SK-N-SH treated with all-trans-retinoic acid at 6 μM for 48 hours (cell line): Measurements from ENCODE around the gene OSBPL5.

ENCODE experiments used
- ATAC-seq: fragments of 200-7000 bp; cut with Tn5 transposase; 3 replicates; pipeline ENCODE4 v1.9.1; 2020; ENCODE audit warnings: mild to moderate bottlenecking, moderate library complexity
- ARNTL ChIP-seq: fragments of 450-650 bp; formaldehyde crosslinking; IDR thresholded peaks from 2 replicates; pipeline ENCODE4 v1.5.0; 2020; ENCODE audit warnings: low read depth, mild to moderate bottlenecking, moderate library complexity, borderline replicate concordance
- BACH2 ChIP-seq: fragments of 250-450 bp; sonication (Bioruptor Pico); IDR thresholded peaks from 2 replicates; pipeline ENCODE4 v1.9.0; 2021; ENCODE audit warnings: mild to moderate bottlenecking, borderline replicate concordance
- CSDC2 ChIP-seq: fragments of 250-450 bp; sonication (Bioruptor Pico); IDR thresholded peaks from 2 replicates; pipeline ENCODE4 v1.5.0; 2020; ENCODE audit warnings: mild to moderate bottlenecking, moderate library complexity
- ESRRG ChIP-seq: fragments of 250-450 bp; sonication (Bioruptor Pico); IDR thresholded peaks from 2 replicates; pipeline ENCODE4 v1.6.1; 2021; ENCODE audit warnings: mild to moderate bottlenecking
- GLIS3 ChIP-seq: fragments of 250-450 bp; sonication (Bioruptor Pico); IDR thresholded peaks from 2 replicates; pipeline ENCODE4 v1.5.0; 2020; ENCODE audit warnings: mild to moderate bottlenecking, moderate library complexity
- OSR1 ChIP-seq: fragments of 250-450 bp; sonication (Bioruptor Pico); IDR thresholded peaks from 2 replicates; pipeline ENCODE4 v1.8.0; 2022; ENCODE audit warnings: moderate library complexity, mild to moderate bottlenecking, inconsistent platforms
- PPARA ChIP-seq: fragments of 250-450 bp; sonication (Bioruptor Pico); IDR thresholded peaks from 2 replicates; pipeline ENCODE4 v1.5.0; 2020; ENCODE audit warnings: mild to moderate bottlenecking, borderline replicate concordance
- SNAI2 ChIP-seq: fragments of 250-450 bp; sonication (Bioruptor Pico); IDR thresholded peaks from 2 replicates; pipeline ENCODE4 v1.5.0; 2020; ENCODE audit warnings: mild to moderate bottlenecking, moderate library complexity
- TCF4 ChIP-seq: fragments of 250-450 bp; sonication (Bioruptor Pico); IDR thresholded peaks from 2 replicates; pipeline ENCODE4 v1.8.0; 2021; ENCODE audit warnings: mild to moderate bottlenecking, moderate library complexity, borderline replicate concordance
- TOX ChIP-seq: fragments of 250-450 bp; sonication (Bioruptor Pico); IDR thresholded peaks from 2 replicates; pipeline ENCODE4 v1.8.0; 2021; ENCODE audit warnings: mild to moderate bottlenecking, moderate library complexity, borderline replicate concordance
- ZC3H10 ChIP-seq: fragments of 250-450 bp; sonication (Bioruptor Pico); IDR thresholded peaks from 2 replicates; pipeline ENCODE4 v1.5.1; 2021; ENCODE audit warnings: mild to moderate bottlenecking, moderate library complexity
- ZFP3 ChIP-seq: fragments of 250-450 bp; sonication (Bioruptor Pico); IDR thresholded peaks from 2 replicates; pipeline ENCODE4 v1.5.0; 2020; ENCODE audit warnings: mild to moderate bottlenecking, moderate library complexity
- ZFP30 ChIP-seq: fragments of 450-650 bp; formaldehyde crosslinking; IDR thresholded peaks from 2 replicates; pipeline ENCODE4 v1.5.0; 2022; ENCODE audit warnings: mild to moderate bottlenecking, moderate library complexity
- ZNF565 ChIP-seq: fragments of 450-650 bp; formaldehyde crosslinking; conservative IDR thresholded peaks from 2 replicates; pipeline ENCODE4 v1.5.0; 2020; ENCODE audit warnings: low read depth, mild to moderate bottlenecking, moderate library complexity
- ZNF70 ChIP-seq: fragments of 450-650 bp; formaldehyde crosslinking; IDR thresholded peaks from 2 replicates; pipeline ENCODE4 v1.5.0; 2020; ENCODE audit warnings: mild to moderate bottlenecking, moderate library complexity
- ZNF8 ChIP-seq: fragments of 450-650 bp; formaldehyde crosslinking; IDR thresholded peaks from 2 replicates; pipeline ENCODE4 v1.5.0; 2020; ENCODE audit warnings: mild to moderate bottlenecking, moderate library complexity
- TF ChIP-seq, protein P1 (sequence below): fragments of 250-450 bp; sonication (Bioruptor Pico); IDR thresholded peaks from 2 replicates; pipeline ENCODE4 v1.5.1; 2021; ENCODE audit warnings: mild to moderate bottlenecking, moderate library complexity
- TF ChIP-seq, protein P2 (sequence below): fragments of 250-450 bp; sonication (Bioruptor Pico); IDR thresholded peaks from 2 replicates; pipeline ENCODE4 v1.8.0; 2020; ENCODE audit warnings: mild to moderate bottlenecking, moderate library complexity, borderline replicate concordance
- TF ChIP-seq, protein P3 (sequence below): fragments of 250-450 bp; sonication (Bioruptor Pico); IDR thresholded peaks from 2 replicates; pipeline ENCODE4 v1.5.1; 2020; ENCODE audit warnings: low read depth, mild to moderate bottlenecking, moderate library complexity
- TF ChIP-seq, protein P4 (sequence below): fragments of 250-450 bp; sonication (Bioruptor Pico); IDR thresholded peaks from 2 replicates; pipeline ENCODE4 v1.8.0; 2021; ENCODE audit warnings: low read depth, mild to moderate bottlenecking, moderate library complexity, borderline replicate concordance

OSBPL5 gene

DNA sequence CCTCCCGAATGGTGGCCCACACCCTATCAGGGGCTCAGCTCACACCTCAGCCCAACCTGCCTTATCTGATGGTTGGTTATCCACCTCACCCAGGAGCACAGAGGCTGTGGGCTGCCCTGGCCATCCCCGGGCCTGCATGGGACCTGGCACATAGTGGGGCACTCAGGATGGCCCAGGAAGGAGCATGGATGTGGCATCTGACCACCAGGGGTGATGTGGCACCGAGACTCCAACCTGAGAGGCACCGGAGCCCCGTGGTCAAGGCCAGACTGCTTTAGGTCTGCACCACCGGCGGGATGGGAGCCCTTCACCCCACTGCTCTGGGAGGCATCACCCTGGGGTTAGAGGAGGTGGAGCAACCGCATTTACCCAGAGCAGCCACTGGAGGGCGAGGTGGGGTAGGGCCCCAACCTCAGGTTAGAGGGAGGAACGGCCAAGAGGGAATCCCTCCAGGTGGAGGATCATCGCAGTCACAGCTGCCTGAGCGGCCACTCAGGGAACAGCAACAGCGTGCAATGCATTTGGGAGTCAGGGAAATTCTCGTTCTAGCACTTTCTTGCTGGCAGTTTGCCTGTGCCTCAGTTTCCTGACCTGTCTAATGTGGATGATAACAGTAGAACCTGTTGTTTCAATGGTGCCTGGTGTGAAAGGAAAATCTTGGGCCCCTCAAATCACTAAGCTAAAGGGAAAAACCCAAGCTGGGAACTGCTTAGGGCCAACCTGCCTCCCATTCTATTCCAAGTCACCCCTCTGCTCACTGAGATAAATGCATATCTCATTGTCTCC, 55.0 kb downstream of the OSBPL5 start:
- no peak for TF ChIP-seq ARNTL (CRISPR knock-in tag)
- TF ChIP-seq, protein P1, sequence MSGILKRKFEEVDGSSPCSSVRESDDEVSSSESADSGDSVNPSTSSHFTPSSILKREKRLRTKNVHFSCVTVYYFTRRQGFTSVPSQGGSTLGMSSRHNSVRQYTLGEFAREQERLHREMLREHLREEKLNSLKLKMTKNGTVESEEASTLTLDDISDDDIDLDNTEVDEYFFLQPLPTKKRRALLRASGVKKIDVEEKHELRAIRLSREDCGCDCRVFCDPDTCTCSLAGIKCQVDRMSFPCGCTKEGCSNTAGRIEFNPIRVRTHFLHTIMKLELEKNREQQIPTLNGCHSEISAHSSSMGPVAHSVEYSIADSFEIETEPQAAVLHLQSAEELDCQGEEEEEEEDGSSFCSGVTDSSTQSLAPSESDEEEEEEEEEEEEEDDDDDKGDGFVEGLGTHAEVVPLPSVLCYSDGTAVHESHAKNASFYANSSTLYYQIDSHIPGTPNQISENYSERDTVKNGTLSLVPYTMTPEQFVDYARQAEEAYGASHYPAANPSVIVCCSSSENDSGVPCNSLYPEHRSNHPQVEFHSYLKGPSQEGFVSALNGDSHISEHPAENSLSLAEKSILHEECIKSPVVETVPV, result no peak
- TF ChIP-seq, protein P2, sequence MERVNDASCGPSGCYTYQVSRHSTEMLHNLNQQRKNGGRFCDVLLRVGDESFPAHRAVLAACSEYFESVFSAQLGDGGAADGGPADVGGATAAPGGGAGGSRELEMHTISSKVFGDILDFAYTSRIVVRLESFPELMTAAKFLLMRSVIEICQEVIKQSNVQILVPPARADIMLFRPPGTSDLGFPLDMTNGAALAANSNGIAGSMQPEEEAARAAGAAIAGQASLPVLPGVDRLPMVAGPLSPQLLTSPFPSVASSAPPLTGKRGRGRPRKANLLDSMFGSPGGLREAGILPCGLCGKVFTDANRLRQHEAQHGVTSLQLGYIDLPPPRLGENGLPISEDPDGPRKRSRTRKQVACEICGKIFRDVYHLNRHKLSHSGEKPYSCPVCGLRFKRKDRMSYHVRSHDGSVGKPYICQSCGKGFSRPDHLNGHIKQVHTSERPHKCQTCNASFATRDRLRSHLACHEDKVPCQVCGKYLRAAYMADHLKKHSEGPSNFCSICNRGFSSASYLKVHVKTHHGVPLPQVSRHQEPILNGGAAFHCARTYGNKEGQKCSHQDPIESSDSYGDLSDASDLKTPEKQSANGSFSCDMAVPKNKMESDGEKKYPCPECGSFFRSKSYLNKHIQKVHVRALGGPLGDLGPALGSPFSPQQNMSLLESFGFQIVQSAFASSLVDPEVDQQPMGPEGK (CRISPR knock-in tag), result no peak
- no peak for TF ChIP-seq ZFP30
- no peak for TF ChIP-seq ZFP3 (CRISPR knock-in tag)
- TF ChIP-seq ZNF565 (CRISPR knock-in tag), result no peak
- no peak for TF ChIP-seq SNAI2 (CRISPR knock-in tag)
- no peak for TF ChIP-seq GLIS3 (CRISPR knock-in tag)
- TF ChIP-seq PPARA (CRISPR knock-in tag), result no peak

DNA sequence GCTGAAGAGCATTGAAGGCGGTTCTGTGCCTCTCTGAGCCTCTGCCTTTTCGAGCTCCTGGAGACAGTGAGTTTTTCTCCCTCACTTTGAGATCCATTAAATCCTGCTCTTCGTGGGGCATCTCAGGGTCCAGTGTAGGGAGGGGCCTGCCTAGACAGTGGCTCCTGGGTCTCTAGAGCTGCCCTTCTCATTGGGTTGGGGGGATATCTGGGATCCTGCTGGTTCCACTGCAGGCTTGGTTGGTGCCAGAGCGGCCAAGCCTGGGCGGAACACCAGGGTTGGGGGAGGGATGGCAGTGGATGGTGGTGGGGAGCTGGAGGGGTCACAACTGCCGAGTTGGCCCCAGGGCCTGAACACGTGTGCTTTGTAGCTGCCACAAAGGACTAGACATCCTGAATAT, 55.7 kb downstream of the OSBPL5 start:
- TF ChIP-seq, protein P3, sequence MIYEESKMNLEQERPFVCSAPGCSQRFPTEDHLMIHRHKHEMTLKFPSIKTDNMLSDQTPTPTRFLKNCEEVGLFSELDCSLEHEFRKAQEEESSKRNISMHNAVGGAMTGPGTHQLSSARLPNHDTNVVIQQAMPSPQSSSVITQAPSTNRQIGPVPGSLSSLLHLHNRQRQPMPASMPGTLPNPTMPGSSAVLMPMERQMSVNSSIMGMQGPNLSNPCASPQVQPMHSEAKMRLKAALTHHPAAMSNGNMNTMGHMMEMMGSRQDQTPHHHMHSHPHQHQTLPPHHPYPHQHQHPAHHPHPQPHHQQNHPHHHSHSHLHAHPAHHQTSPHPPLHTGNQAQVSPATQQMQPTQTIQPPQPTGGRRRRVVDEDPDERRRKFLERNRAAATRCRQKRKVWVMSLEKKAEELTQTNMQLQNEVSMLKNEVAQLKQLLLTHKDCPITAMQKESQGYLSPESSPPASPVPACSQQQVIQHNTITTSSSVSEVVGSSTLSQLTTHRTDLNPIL (CRISPR knock-in tag), result no peak
- no peak for TF ChIP-seq ZFP3 (CRISPR knock-in tag)
- TF ChIP-seq ZNF565 (CRISPR knock-in tag), result no peak
- no peak for TF ChIP-seq CSDC2 (CRISPR knock-in tag)
- no peak for TF ChIP-seq TOX (CRISPR knock-in tag)
- TF ChIP-seq, protein P2 (CRISPR knock-in tag), result no peak
- TF ChIP-seq, protein P4, sequence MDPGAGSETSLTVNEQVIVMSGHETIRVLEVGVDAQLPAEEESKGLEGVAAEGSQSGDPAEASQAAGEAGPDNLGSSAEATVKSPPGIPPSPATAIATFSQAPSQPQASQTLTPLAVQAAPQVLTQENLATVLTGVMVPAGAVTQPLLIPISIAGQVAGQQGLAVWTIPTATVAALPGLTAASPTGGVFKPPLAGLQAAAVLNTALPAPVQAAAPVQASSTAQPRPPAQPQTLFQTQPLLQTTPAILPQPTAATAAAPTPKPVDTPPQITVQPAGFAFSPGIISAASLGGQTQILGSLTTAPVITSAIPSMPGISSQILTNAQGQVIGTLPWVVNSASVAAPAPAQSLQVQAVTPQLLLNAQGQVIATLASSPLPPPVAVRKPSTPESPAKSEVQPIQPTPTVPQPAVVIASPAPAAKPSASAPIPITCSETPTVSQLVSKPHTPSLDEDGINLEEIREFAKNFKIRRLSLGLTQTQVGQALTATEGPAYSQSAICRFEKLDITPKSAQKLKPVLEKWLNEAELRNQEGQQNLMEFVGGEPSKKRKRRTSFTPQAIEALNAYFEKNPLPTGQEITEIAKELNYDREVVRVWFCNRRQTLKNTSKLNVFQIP (CRISPR knock-in tag), result no peak
- TF ChIP-seq PPARA (CRISPR knock-in tag), result no peak
- TF ChIP-seq TCF4 (CRISPR knock-in tag), result no peak
- TF ChIP-seq SNAI2 (CRISPR knock-in tag), result no peak
- TF ChIP-seq ZFP30, result no peak
- TF ChIP-seq ZNF8 (CRISPR knock-in tag), result no peak
- TF ChIP-seq, protein P1, result no peak
- no peak for TF ChIP-seq BACH2
- no peak for TF ChIP-seq ESRRG (CRISPR knock-in tag)
- no peak for TF ChIP-seq ARNTL (CRISPR knock-in tag)
- no peak for TF ChIP-seq OSR1 (CRISPR knock-in tag)
- TF ChIP-seq ZC3H10 (CRISPR knock-in tag), result no peak
- TF ChIP-seq ZNF70, result no peak
- TF ChIP-seq GLIS3 (CRISPR knock-in tag), result no peak
- ATAC-seq, result no peak

More for the DNA sequence above, 55.0 kb downstream of the OSBPL5 start:
- ATAC-seq, result peak; percentile 74
